Glutamatergic neuron (in vitro differentiated cells): ENCODE measurements around the gene TDRD7. TPM values are rescaled to one million over a fixed set of nuclear protein-coding genes. Genes with fewer than 3 reads are reported as not detected.

Experiments
- DNase-seq: peaks from one replicate; pipeline ENCODE4 v3.0.0; 2022
- H3K27ac Mint-ChIP-seq: one replicate; pipeline ENCODE4 v1.8.0; 2020; ENCODE audit warnings: mild to moderate bottlenecking, mixed read lengths, inconsistent platforms; ENCODE audit not compliant: unreplicated experiment
- H3K27me3 Mint-ChIP-seq: one replicate; pipeline ENCODE4 v1.8.0; 2020; ENCODE audit warnings: mild to moderate bottlenecking, moderate library complexity, mixed read lengths, inconsistent platforms; ENCODE audit not compliant: unreplicated experiment
- H3K36me3 Mint-ChIP-seq: one replicate; pipeline ENCODE4 v1.8.0; 2020; ENCODE audit warnings: mild to moderate bottlenecking, mixed read lengths, inconsistent platforms; ENCODE audit not compliant: unreplicated experiment
- H3K4me1 Mint-ChIP-seq: one replicate; pipeline ENCODE4 v1.8.0; 2020; ENCODE audit warnings: mild to moderate bottlenecking, low read depth, mixed read lengths, inconsistent platforms; ENCODE audit not compliant: unreplicated experiment
- H3K4me3 Mint-ChIP-seq: one replicate; pipeline ENCODE4 v1.8.0; 2020; ENCODE audit warnings: mild to moderate bottlenecking, mixed read lengths, inconsistent platforms; ENCODE audit not compliant: unreplicated experiment
- H3K9me3 Mint-ChIP-seq: one replicate; pipeline ENCODE4 v1.8.0; 2020; ENCODE audit warnings: mild to moderate bottlenecking, moderate library complexity, mixed read lengths, inconsistent platforms; ENCODE audit not compliant: unreplicated experiment
- CTCF ChIP-seq: fragments of 200-600 bp; sonication (generic); IDR thresholded peaks from one replicate; pipeline ENCODE4 v1.5.0; 2021; ENCODE audit not compliant: partially characterized antibody, unreplicated experiment
- total RNA-seq: library from RNA; stranded (reverse); fragmentation: NEBNext Ultra II Directional; extraction: Animal tissue kit (Norgen Biotek cat#: 25700); gene quantifications from one replicate; pipeline ENCODE4 v1.2.1, GENCODE V29; 2021; ENCODE audit not compliant: unreplicated experiment

The TDRD7 gene
- total RNA-seq, 1 donor from 2014 or later = 1.4 TPM

- H3K4me3 Mint-ChIP-seq = no peak overlapping the region
- H3K9me3 Mint-ChIP-seq = peaks cover 8% of the 10 kb centered on the region
- H3K27me3 Mint-ChIP-seq = peaks cover 3% of the 10 kb centered on the region
- peaks cover 2% of the 10 kb centered on the region for H3K4me1 Mint-ChIP-seq
- no peak for DNase-seq
- no peak for TF ChIP-seq CTCF
- H3K36me3 Mint-ChIP-seq = peaks cover 9% of the 10 kb centered on the region
- H3K27ac Mint-ChIP-seq = no peak overlapping the region
These were observed 24.4 kb upstream of the TDRD7 start for GRCh38 chr9:97387504-97387886.

GRCh38 chr9:97387936-97388684, 23.8 kb upstream of the TDRD7 start:
- Mint-ChIP-seq H3K27ac (no peak overlapping the region), H3K4me3 (no peak overlapping the region), H3K4me1 (peaks cover 2% of the 10 kb centered on the region), H3K36me3 (peaks cover 9% of the 10 kb centered on the region), H3K9me3 (peaks cover 6% of the 10 kb centered on the region), H3K27me3 (peaks cover 3% of the 10 kb centered on the region)
- DNase-seq = no peak
- TF ChIP-seq CTCF = no peak

- H3K9me3 Mint-ChIP-seq = peaks cover 6% of the 10 kb centered on the region
These were observed 23.1 kb upstream of the TDRD7 start for GRCh38 chr9:97388721-97389238.

GRCh38 chr9:97389249-97389648, 22.6 kb upstream of the TDRD7 start:
- Mint-ChIP-seq H3K4me3 (no peak overlapping the region), H3K27ac (no peak overlapping the region), H3K36me3 (peaks cover 9% of the 10 kb centered on the region), H3K27me3 (peaks cover 3% of the 10 kb centered on the region), H3K9me3 (peaks cover 6% of the 10 kb centered on the region), H3K4me1 (peaks cover 2% of the 10 kb centered on the region)
- TF ChIP-seq CTCF = no peak
- DNase-seq = no peak

More at GRCh38 chr9:97388721-97389238, 23.1 kb upstream of the TDRD7 start:
- Mint-ChIP-seq H3K4me3 (no peak overlapping the region), H3K27ac (no peak overlapping the region), H3K27me3 (peaks cover 3% of the 10 kb centered on the region), H3K4me1 (peaks cover 2% of the 10 kb centered on the region), H3K36me3 (peaks cover 9% of the 10 kb centered on the region)
- no peak for DNase-seq
- no peak for TF ChIP-seq CTCF

- Mint-ChIP-seq H3K4me1 (no peaks in the 10 kb centered on the region), H3K27ac (no peak overlapping the region), H3K9me3 (peaks cover 2% of the 10 kb centered on the region), H3K4me3 (no peak overlapping the region), H3K36me3 (peaks cover 9% of the 10 kb centered on the region), H3K27me3 (peaks cover 3% of the 10 kb centered on the region)
- no peak for TF ChIP-seq CTCF
- no peak for DNase-seq
These were observed 21.0 kb upstream of the TDRD7 start for GRCh38 chr9:97390791-97391406.
